WTC11 (cell line): ENCODE data around the gene CRELD2. TPM values are rescaled to one million over a fixed set of nuclear protein-coding genes. Genes with fewer than 3 reads are reported as not detected.

Experiments used
- ATAC-seq: fragments of 200-7000 bp; cut with Tn5 transposase; 2 replicates; pipeline ENCODE4 v1.10.0; 2021; ENCODE audit warnings: mild to moderate bottlenecking, moderate library complexity
- CTCF ChIA-PET: fragments of 300-600 bp; sonication (Branson Sonifier 250); formaldehyde crosslinking; loops from one replicate; lab custom pipeline; 2021; ENCODE audit warnings: antibody characterized with exemption; lab: Charles Lee
- POLR2A ChIA-PET: fragments of 350-600 bp; sonication (Branson Sonifier 250); formaldehyde crosslinking; loops from one replicate; lab custom pipeline; 2021; ENCODE audit warnings: antibody characterized with exemption; lab: Charles Lee
- DNase-seq: peaks from one replicate; pipeline ENCODE4 v3.0.0; 2021; ENCODE audit warnings: low spot score
- H3K27ac Mint-ChIP-seq: 2 replicates; pipeline ENCODE4 v1.8.0; 2021; ENCODE audit warnings: mixed read lengths
- H3K27me3 Mint-ChIP-seq: 2 replicates; pipeline ENCODE4 v1.8.0; 2021; ENCODE audit warnings: low read depth, mild to moderate bottlenecking, moderate library complexity, mixed read lengths
- H3K36me3 Mint-ChIP-seq: 2 replicates; pipeline ENCODE4 v1.8.0; 2021; ENCODE audit warnings: mixed read lengths
- H3K4me1 Mint-ChIP-seq: 2 replicates; pipeline ENCODE4 v1.8.0; 2022; ENCODE audit warnings: mixed read lengths
- H3K4me3 Mint-ChIP-seq: 2 replicates; pipeline ENCODE4 v1.8.0; 2021; ENCODE audit warnings: mild to moderate bottlenecking, moderate library complexity, mixed read lengths
- H3K9me3 Mint-ChIP-seq: 2 replicates; pipeline ENCODE4 v1.8.0; 2021; ENCODE audit warnings: mixed read lengths
- ATF3 ChIP-seq: sonication (generic); formaldehyde crosslinking; conservative IDR thresholded peaks from 2 replicates; pipeline ENCODE4 v1.8.1; 2022; ENCODE audit warnings: mild to moderate bottlenecking, missing genetic modification reagents
- ELF4 ChIP-seq: sonication (generic); formaldehyde crosslinking; IDR thresholded peaks from 2 replicates; pipeline ENCODE4 v1.8.1; 2022; ENCODE audit warnings: low read depth, mild to moderate bottlenecking, moderate library complexity, missing genetic modification reagents
- HMGA2 ChIP-seq: fragments of 250-450 bp; sonication (Bioruptor Pico); IDR thresholded peaks from 2 replicates; pipeline ENCODE4 v1.4.0; 2021; ENCODE audit warnings: mild to moderate bottlenecking, moderate library complexity
- JUN ChIP-seq: sonication (generic); formaldehyde crosslinking; IDR thresholded peaks from 2 replicates; pipeline ENCODE4 v1.8.0; 2023; ENCODE audit warnings: mild to moderate bottlenecking, missing genetic modification reagents
- NFATC4 ChIP-seq: fragments of 250-450 bp; sonication (Bioruptor Pico); IDR thresholded peaks from 2 replicates; pipeline ENCODE4 v1.9.0; 2021; ENCODE audit warnings: mild to moderate bottlenecking
- NR1H2 ChIP-seq: sonication (generic); formaldehyde crosslinking; IDR thresholded peaks from 2 replicates; pipeline ENCODE4 v1.9.0; 2021; ENCODE audit warnings: mild to moderate bottlenecking, moderate library complexity, missing genetic modification reagents
- OVOL2 ChIP-seq: fragments of 250-450 bp; sonication (Bioruptor Pico); IDR thresholded peaks from 2 replicates; pipeline ENCODE4 v1.9.0; 2021; ENCODE audit warnings: mild to moderate bottlenecking, borderline replicate concordance
- SMAD3 ChIP-seq: sonication (generic); formaldehyde crosslinking; IDR thresholded peaks from 2 replicates; pipeline ENCODE4 v1.8.0; 2022; ENCODE audit warnings: missing genetic modification reagents, mild to moderate bottlenecking, borderline replicate concordance
- TEAD4 ChIP-seq: sonication (generic); formaldehyde crosslinking; IDR thresholded peaks from 2 replicates; pipeline ENCODE4 v1.8.0; 2022; ENCODE audit warnings: mild to moderate bottlenecking, missing genetic modification reagents
- ZNF121 ChIP-seq: sonication (generic); formaldehyde crosslinking; IDR thresholded peaks from 2 replicates; pipeline ENCODE4 v1.8.0; 2023; ENCODE audit warnings: missing genetic modification reagents
- ZNF138 ChIP-seq: sonication (generic); formaldehyde crosslinking; conservative IDR thresholded peaks from 2 replicates; pipeline ENCODE4 v1.8.1; 2022; ENCODE audit warnings: mild to moderate bottlenecking, moderate library complexity, missing genetic modification reagents
- ZNF416 ChIP-seq: fragments of 250-450 bp; sonication (Bioruptor Pico); IDR thresholded peaks from 2 replicates; pipeline ENCODE4 v1.9.0; 2021; ENCODE audit warnings: mild to moderate bottlenecking, inconsistent platforms
- ZNF512 ChIP-seq: sonication (generic); formaldehyde crosslinking; IDR thresholded peaks from 2 replicates; pipeline ENCODE4 v1.8.1; 2022; ENCODE audit warnings: missing genetic modification reagents, borderline replicate concordance
- total RNA-seq: library from RNA; stranded (reverse); gene quantifications from 3 replicates; pipeline ENCODE4 v1.2.3, GENCODE V29; 2021
- TF ChIP-seq, protein P1 (sequence below): fragments of 250-450 bp; sonication (Bioruptor Pico); IDR thresholded peaks from 2 replicates; pipeline ENCODE4 v1.8.0; 2021; ENCODE audit warnings: mild to moderate bottlenecking
- TF ChIP-seq, protein P2 (sequence below): fragments of 250-450 bp; sonication (Bioruptor Pico); IDR thresholded peaks from 2 replicates; pipeline ENCODE4 v2.1.2; 2022; ENCODE audit warnings: mild to moderate bottlenecking, moderate library complexity
- TF ChIP-seq, protein P3 (sequence below): sonication (generic); formaldehyde crosslinking; IDR thresholded peaks from 2 replicates; pipeline ENCODE4 v1.8.1; 2022; ENCODE audit warnings: low read depth, mild to moderate bottlenecking, moderate library complexity, missing genetic modification reagents, borderline replicate concordance
- TF ChIP-seq, protein P4 (sequence below): fragments of 250-450 bp; sonication (Bioruptor Pico); IDR thresholded peaks from 2 replicates; pipeline ENCODE4 v1.9.0; 2021; ENCODE audit warnings: mild to moderate bottlenecking
- TF ChIP-seq, protein P5 (sequence below): sonication (generic); formaldehyde crosslinking; conservative IDR thresholded peaks from 2 replicates; pipeline ENCODE4 v1.8.1; 2023; ENCODE audit warnings: mild to moderate bottlenecking, low read depth, missing genetic modification reagents, moderate library complexity
- TF ChIP-seq, protein P6 (sequence below): sonication (generic); formaldehyde crosslinking; IDR thresholded peaks from 2 replicates; pipeline ENCODE4 v1.8.0; 2022; ENCODE audit warnings: mild to moderate bottlenecking, missing genetic modification reagents
- TF ChIP-seq, protein P7 (sequence below): sonication (generic); formaldehyde crosslinking; IDR thresholded peaks from 2 replicates; pipeline ENCODE4 v1.8.1; 2022; ENCODE audit warnings: mild to moderate bottlenecking, missing genetic modification reagents, moderate library complexity, borderline replicate concordance
- TF ChIP-seq, protein P8 (sequence below): sonication (generic); formaldehyde crosslinking; IDR thresholded peaks from 2 replicates; pipeline ENCODE4 v1.8.1; 2023; ENCODE audit warnings: mild to moderate bottlenecking, moderate library complexity, missing genetic modification reagents

The CRELD2 gene
- total RNA-seq, 1 experiment from 2014 or later = 42.8 TPM

GRCh38 chr22:49886346-49887063 lies 31.9 kb upstream of the CRELD2 start (continued):
- TF ChIP-seq ELF4 (CRISPR knock-in tag) = no peak
- TF ChIP-seq NFATC4 (CRISPR knock-in tag) = no peak
- TF ChIP-seq, protein P1, sequence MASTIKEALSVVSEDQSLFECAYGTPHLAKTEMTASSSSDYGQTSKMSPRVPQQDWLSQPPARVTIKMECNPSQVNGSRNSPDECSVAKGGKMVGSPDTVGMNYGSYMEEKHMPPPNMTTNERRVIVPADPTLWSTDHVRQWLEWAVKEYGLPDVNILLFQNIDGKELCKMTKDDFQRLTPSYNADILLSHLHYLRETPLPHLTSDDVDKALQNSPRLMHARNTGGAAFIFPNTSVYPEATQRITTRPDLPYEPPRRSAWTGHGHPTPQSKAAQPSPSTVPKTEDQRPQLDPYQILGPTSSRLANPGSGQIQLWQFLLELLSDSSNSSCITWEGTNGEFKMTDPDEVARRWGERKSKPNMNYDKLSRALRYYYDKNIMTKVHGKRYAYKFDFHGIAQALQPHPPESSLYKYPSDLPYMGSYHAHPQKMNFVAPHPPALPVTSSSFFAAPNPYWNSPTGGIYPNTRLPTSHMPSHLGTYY = no peak
- no peak for TF ChIP-seq NR1H2
- TF ChIP-seq ZNF121 (CRISPR knock-in tag) = no peak

- H3K36me3 Mint-ChIP-seq = peaks cover 89% of the 10 kb centered on the region
- H3K27ac Mint-ChIP-seq = peak overlapping the region; percentile 44; the same call in 1 of the 2 replicates
- no peak for DNase-seq
- ChIA-PET CTCF (no interaction called here), POLR2A (no interaction called here)
- no peak for ATAC-seq
- peaks cover 26% of the 10 kb centered on the region for H3K9me3 Mint-ChIP-seq
- H3K4me1 Mint-ChIP-seq = no peaks in the 10 kb centered on the region; the same call in 1 of the 2 replicates
- no peak overlapping the region for H3K4me3 Mint-ChIP-seq
- H3K27me3 Mint-ChIP-seq = peaks cover 3% of the 10 kb centered on the region; the same call in 1 of the 2 replicates
- TF ChIP-seq SMAD3 (CRISPR knock-in tag) (no peak), ZNF416 (CRISPR knock-in tag) (no peak), NR1H2 (no peak), TEAD4 (no peak), JUN (CRISPR knock-in tag) (no peak), ZNF138 (CRISPR knock-in tag) (no peak), HMGA2 (CRISPR knock-in tag) (no peak), OVOL2 (CRISPR knock-in tag) (no peak), ZNF512 (no peak), ATF3 (CRISPR knock-in tag) (no peak)
- TF ChIP-seq, protein P2, sequence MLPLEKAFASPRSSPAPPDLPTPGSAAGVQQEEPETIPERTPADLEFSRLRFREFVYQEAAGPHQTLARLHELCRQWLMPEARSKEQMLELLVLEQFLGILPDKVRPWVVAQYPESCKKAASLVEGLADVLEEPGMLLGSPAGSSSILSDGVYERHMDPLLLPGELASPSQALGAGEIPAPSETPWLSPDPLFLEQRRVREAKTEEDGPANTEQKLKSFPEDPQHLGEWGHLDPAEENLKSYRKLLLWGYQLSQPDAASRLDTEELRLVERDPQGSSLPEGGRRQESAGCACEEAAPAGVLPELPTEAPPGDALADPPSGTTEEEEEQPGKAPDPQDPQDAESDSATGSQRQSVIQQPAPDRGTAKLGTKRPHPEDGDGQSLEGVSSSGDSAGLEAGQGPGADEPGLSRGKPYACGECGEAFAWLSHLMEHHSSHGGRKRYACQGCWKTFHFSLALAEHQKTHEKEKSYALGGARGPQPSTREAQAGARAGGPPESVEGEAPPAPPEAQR (CRISPR knock-in tag) = no peak
- TF ChIP-seq, protein P3, sequence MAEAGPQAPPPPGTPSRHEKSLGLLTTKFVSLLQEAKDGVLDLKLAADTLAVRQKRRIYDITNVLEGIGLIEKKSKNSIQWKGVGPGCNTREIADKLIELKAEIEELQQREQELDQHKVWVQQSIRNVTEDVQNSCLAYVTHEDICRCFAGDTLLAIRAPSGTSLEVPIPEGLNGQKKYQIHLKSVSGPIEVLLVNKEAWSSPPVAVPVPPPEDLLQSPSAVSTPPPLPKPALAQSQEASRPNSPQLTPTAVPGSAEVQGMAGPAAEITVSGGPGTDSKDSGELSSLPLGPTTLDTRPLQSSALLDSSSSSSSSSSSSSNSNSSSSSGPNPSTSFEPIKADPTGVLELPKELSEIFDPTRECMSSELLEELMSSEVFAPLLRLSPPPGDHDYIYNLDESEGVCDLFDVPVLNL (CRISPR knock-in tag) = no peak
- TF ChIP-seq, protein P4, sequence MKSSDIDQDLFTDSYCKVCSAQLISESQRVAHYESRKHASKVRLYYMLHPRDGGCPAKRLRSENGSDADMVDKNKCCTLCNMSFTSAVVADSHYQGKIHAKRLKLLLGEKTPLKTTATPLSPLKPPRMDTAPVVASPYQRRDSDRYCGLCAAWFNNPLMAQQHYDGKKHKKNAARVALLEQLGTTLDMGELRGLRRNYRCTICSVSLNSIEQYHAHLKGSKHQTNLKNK (CRISPR knock-in tag) = no peak
- TF ChIP-seq, protein P5, sequence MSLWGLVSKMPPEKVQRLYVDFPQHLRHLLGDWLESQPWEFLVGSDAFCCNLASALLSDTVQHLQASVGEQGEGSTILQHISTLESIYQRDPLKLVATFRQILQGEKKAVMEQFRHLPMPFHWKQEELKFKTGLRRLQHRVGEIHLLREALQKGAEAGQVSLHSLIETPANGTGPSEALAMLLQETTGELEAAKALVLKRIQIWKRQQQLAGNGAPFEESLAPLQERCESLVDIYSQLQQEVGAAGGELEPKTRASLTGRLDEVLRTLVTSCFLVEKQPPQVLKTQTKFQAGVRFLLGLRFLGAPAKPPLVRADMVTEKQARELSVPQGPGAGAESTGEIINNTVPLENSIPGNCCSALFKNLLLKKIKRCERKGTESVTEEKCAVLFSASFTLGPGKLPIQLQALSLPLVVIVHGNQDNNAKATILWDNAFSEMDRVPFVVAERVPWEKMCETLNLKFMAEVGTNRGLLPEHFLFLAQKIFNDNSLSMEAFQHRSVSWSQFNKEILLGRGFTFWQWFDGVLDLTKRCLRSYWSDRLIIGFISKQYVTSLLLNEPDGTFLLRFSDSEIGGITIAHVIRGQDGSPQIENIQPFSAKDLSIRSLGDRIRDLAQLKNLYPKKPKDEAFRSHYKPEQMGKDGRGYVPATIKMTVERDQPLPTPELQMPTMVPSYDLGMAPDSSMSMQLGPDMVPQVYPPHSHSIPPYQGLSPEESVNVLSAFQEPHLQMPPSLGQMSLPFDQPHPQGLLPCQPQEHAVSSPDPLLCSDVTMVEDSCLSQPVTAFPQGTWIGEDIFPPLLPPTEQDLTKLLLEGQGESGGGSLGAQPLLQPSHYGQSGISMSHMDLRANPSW (CRISPR knock-in tag) = no peak
- TF ChIP-seq, protein P6, sequence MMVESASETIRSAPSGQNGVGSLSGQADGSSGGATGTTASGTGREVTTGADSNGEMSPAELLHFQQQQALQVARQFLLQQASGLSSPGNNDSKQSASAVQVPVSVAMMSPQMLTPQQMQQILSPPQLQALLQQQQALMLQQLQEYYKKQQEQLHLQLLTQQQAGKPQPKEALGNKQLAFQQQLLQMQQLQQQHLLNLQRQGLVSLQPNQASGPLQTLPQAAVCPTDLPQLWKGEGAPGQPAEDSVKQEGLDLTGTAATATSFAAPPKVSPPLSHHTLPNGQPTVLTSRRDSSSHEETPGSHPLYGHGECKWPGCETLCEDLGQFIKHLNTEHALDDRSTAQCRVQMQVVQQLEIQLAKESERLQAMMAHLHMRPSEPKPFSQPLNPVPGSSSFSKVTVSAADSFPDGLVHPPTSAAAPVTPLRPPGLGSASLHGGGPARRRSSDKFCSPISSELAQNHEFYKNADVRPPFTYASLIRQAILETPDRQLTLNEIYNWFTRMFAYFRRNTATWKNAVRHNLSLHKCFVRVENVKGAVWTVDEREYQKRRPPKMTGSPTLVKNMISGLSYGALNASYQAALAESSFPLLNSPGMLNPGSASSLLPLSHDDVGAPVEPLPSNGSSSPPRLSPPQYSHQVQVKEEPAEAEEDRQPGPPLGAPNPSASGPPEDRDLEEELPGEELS (CRISPR knock-in tag) = no peak
- TF ChIP-seq, protein P7, sequence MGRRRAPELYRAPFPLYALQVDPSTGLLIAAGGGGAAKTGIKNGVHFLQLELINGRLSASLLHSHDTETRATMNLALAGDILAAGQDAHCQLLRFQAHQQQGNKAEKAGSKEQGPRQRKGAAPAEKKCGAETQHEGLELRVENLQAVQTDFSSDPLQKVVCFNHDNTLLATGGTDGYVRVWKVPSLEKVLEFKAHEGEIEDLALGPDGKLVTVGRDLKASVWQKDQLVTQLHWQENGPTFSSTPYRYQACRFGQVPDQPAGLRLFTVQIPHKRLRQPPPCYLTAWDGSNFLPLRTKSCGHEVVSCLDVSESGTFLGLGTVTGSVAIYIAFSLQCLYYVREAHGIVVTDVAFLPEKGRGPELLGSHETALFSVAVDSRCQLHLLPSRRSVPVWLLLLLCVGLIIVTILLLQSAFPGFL = no peak
- TF ChIP-seq, protein P8, sequence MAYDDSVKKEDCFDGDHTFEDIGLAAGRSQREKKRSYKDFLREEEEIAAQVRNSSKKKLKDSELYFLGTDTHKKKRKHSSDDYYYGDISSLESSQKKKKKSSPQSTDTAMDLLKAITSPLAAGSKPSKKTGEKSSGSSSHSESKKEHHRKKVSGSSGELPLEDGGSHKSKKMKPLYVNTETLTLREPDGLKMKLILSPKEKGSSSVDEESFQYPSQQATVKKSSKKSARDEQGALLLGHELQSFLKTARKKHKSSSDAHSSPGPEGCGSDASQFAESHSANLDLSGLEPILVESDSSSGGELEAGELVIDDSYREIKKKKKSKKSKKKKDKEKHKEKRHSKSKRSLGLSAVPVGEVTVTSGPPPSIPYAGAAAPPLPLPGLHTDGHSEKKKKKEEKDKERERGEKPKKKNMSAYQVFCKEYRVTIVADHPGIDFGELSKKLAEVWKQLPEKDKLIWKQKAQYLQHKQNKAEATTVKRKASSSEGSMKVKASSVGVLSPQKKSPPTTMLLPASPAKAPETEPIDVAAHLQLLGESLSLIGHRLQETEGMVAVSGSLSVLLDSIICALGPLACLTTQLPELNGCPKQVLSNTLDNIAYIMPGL (CRISPR knock-in tag) = no peak
These were observed 31.4 kb upstream of the CRELD2 start for GRCh38 chr22:49887064-49887451.
